Uterus (tissue), 4 donors: Measurements from ENCODE around the gene P4HB. TPM values are rescaled to one million over a fixed set of nuclear protein-coding genes. Genes with fewer than 3 reads are reported as not detected.

ENCODE experiments used
- DNase-seq, 2 donors: peaks; one replicate each; pipeline ENCODE4 v3.0.0-alpha.2; 2019 to 2020
- H3K27ac ChIP-seq, 2 donors: fragments of 200-600 bp; sonication (generic); 1 replicate in 1 of 2; 2 replicates in 1 of 2; pipeline ENCODE4 v1.5.1; 2016 to 2018
- H3K27me3 ChIP-seq, 2 donors: fragments of 200-600 bp; sonication (generic); one replicate each; pipeline ENCODE4 v1.5.1; 2018 to 2019; ENCODE audit warnings: control low read depth in 1 of 2
- H3K36me3 ChIP-seq, 2 donors: fragments of 200-600 bp; sonication (generic); one replicate each; pipeline ENCODE4 v1.5.1; 2019; ENCODE audit warnings: control low read depth in 1 of 2
- H3K4me1 ChIP-seq, 2 donors: fragments of 200-600 bp; sonication (generic); one replicate each; pipeline ENCODE4 v1.5.1; 2018 to 2019; ENCODE audit warnings: control low read depth in 1 of 2
- H3K4me3 ChIP-seq, 2 donors: fragments of 200-600 bp; sonication (generic); 1 replicate in 1 of 2; 2 replicates in 1 of 2; pipeline ENCODE4 v1.5.1; 2018 to 2019; ENCODE audit warnings: mild to moderate bottlenecking in 1 of 2
- H3K9me3 ChIP-seq, 2 donors: fragments of 200-600 bp; sonication (generic); one replicate each; pipeline ENCODE4 v1.5.1; 2019; ENCODE audit warnings: control low read depth in 1 of 2
- CTCF ChIP-seq, 4 experiments: fragments of 200-600 bp in 2 of 4; fragments of 450-650 bp in 2 of 4; sonication (generic) in 2 of 4; IDR thresholded peaks; one replicate each; pipeline ENCODE4 v1.5.1; 2016 to 2019; ENCODE audit warnings: antibody characterized with exemption in 4 of 4, mild to moderate bottlenecking in 2 of 4, moderate library complexity in 1 of 4
- POLR2A ChIP-seq, 2 donors: fragments of 450-650 bp; IDR thresholded peaks; one replicate each; pipeline ENCODE4 v1.6.1; 2016; ENCODE audit warnings: antibody characterized with exemption in 2 of 2, mild to moderate bottlenecking in 1 of 2, moderate library complexity in 1 of 2
- intact Hi-C: fragments of 100-400 bp; cut with DNase I; formaldehyde crosslinking; loops from one replicate; pipeline ENCODE4 v1.15.1; 2023; ENCODE audit warnings: low total_unique reads
- total RNA-seq, 4 donors: library from RNA; depleted of rRNA in 3 of 4; stranded (reverse); fragments of >200 nt in 3 of 4; gene quantifications; one replicate each; pipeline versions ENCODE4 v1.1.0 to v1.2.4, GENCODE V29; 2014 to 2023
- donor health status: DM: yes; HTN: yes; CAD: no.

The P4HB gene
- total RNA-seq, 4 donors from 2014 or later, result 199 to 504 (median 304) TPM

- DNase-seq, result no peak
- Histone ChIP-seq H3K27me3 (no peaks in the 10 kb centered on the region), H3K27ac (no peak overlapping the region), H3K9me3 (no peaks in the 10 kb centered on the region), H3K36me3 (no peaks in the 10 kb centered on the region), H3K4me3 (no peak overlapping the region), H3K4me1 (no peaks in the 10 kb centered on the region)
- TF ChIP-seq POLR2A (IDR thresholded peaks at IDR 0.05) (no peak), CTCF (IDR thresholded peaks at IDR 0.05) (no peak)
- intact Hi-C loops, result no loop called here
These were observed 21.5 kb downstream of the P4HB start for GRCh38 chr17:81838753-81839255.

- H3K4me1 ChIP-seq, result no peaks in the 10 kb centered on the region
- intact Hi-C loops, result no loop called here
- no peaks in the 10 kb centered on the region for H3K27me3 ChIP-seq
- H3K36me3 ChIP-seq, result no peaks in the 10 kb centered on the region
- TF ChIP-seq POLR2A (IDR thresholded peaks at IDR 0.05) (no peak), CTCF (IDR thresholded peaks at IDR 0.05) (no peak)
- no peaks in the 10 kb centered on the region for H3K9me3 ChIP-seq
- H3K4me3 ChIP-seq, result no peak overlapping the region
- no peak for DNase-seq
- H3K27ac ChIP-seq, result no peak overlapping the region
These were observed 22.7 kb downstream of the P4HB start for GRCh38 chr17:81837641-81838040.

- no peak for TF ChIP-seq CTCF (IDR thresholded peaks at IDR 0.05)
- no peak for TF ChIP-seq POLR2A (IDR thresholded peaks at IDR 0.05)
- intact Hi-C loops, result no loop called here
- Histone ChIP-seq H3K4me1 (peaks cover 0 to 4% of the 10 kb centered on the region in 2 donors), H3K9me3 (no peaks in the 10 kb centered on the region), H3K27ac (peak within 1 kb of the TSS in 1 of 2 donors; percentile 83), H3K27me3 (no peaks in the 10 kb centered on the region), H3K4me3 (peak within 1 kb of the TSS in 1 of 2 donors; percentile 58), H3K36me3 (no peaks in the 10 kb centered on the region)
- DNase-seq, result no peak
These were observed 25.5 kb downstream of the P4HB start, which contains the start of gene PPP1R27 for GRCh38 chr17:81834831-81835267. PPP1R27 (minus strand) TSS chr17:81835050; CDS start chr17:81834953, 97 bp downstream.

- no peak for DNase-seq
These were observed 26.2 kb downstream of the P4HB start for GRCh38 chr17:81833921-81834830.

More at GRCh38 chr17:81833921-81834830, 26.2 kb downstream of the P4HB start:
- Histone ChIP-seq H3K4me1 (peaks cover 0 to 4% of the 10 kb centered on the region in 2 donors), H3K9me3 (no peaks in the 10 kb centered on the region), H3K27ac (peak overlapping the region; percentile 80 to 83), H3K4me3 (peak overlapping the region; percentile 58), H3K27me3 (no peaks in the 10 kb centered on the region), H3K36me3 (no peaks in the 10 kb centered on the region)
- intact Hi-C loops, result no loop called here
- TF ChIP-seq CTCF (IDR thresholded peaks at IDR 0.05) (no peak), POLR2A (IDR thresholded peaks at IDR 0.05) (no peak)
